Naive thymus-derived CD4-positive, alpha-beta T cell (primary cell): ENCODE data around the gene MAP3K14. TPM values are rescaled to one million over a fixed set of nuclear protein-coding genes. Genes with fewer than 3 reads are reported as not detected.
"Not testable (repeated sequence)": the region's sequence is repeated elsewhere in the genome, so short reads cannot be mapped to it uniquely, and the experiment has no call there.

Experiments
- ATAC-seq: fragments of 150-1000 bp; cut with Tn5 transposase; 2 replicates; pipeline ENCODE4 v1.10.0; 2021; ENCODE audit warnings: mild to moderate bottlenecking, moderate library complexity
- CTCF ChIA-PET: fragments of 350-600 bp; sonication (Branson Sonifier 250); formaldehyde crosslinking; loops from one replicate; lab custom pipeline; 2021; ENCODE audit warnings: antibody characterized with exemption; lab: Charles Lee
- POLR2A ChIA-PET: fragments of 350-600 bp; sonication (Branson Sonifier 250); formaldehyde crosslinking; loops from one replicate; lab custom pipeline; 2021; ENCODE audit warnings: antibody characterized with exemption, inconsistent platforms; lab: Charles Lee
- DNase-seq, 9 donors: peaks; one replicate each; pipeline versions ENCODE4 v3.0.0 to v3.0.0-alpha.2; 2020 to 2022; ENCODE audit warnings: mixed read lengths in 1 of 9
- H3K27ac ChIP-seq: one replicate; pipeline ENCODE4 v1.7.0; 2013; ENCODE audit warnings: mild to moderate bottlenecking, low read depth, low read length, moderate library complexity
- H3K27me3 ChIP-seq, 2 donors: one replicate each; pipeline ENCODE4 v1.7.0; 2013; ENCODE audit warnings: low read length in 2 of 2, mild to moderate bottlenecking in 2 of 2, moderate library complexity in 2 of 2; ENCODE audit not compliant: control insufficient read depth in 2 of 2, insufficient read depth in 2 of 2
- H3K36me3 ChIP-seq, 3 experiments: 1 replicate in 2 of 3; 2 replicates in 1 of 3; pipeline ENCODE4 v1.7.0; 2013; ENCODE audit warnings: low read length in 3 of 3, mild to moderate bottlenecking in 3 of 3, moderate library complexity in 1 of 3; ENCODE audit not compliant: insufficient read depth in 3 of 3, control insufficient read depth in 2 of 3
- H3K4me1 ChIP-seq, 2 donors: one replicate each; pipeline ENCODE4 v1.7.0; 2013; ENCODE audit warnings: low read length in 2 of 2, mild to moderate bottlenecking in 2 of 2, moderate library complexity in 1 of 2; ENCODE audit not compliant: control insufficient read depth in 2 of 2, insufficient read depth in 2 of 2
- H3K4me3 ChIP-seq: 2 replicates; pipeline ENCODE4 v1.7.0; 2013; ENCODE audit warnings: mild to moderate bottlenecking, low read length
- H3K9me3 ChIP-seq, 3 experiments: 1 replicate in 2 of 3; 2 replicates in 1 of 3; pipeline ENCODE4 v1.7.0; 2013; ENCODE audit warnings: low read length in 3 of 3; ENCODE audit not compliant: control insufficient read depth in 2 of 3
- H3K27ac Mint-ChIP-seq, 9 donors: one replicate each; pipeline ENCODE4 v1.8.0; 2020 to 2022; ENCODE audit warnings: mixed read lengths in 9 of 9, mild to moderate bottlenecking in 8 of 9, moderate library complexity in 5 of 9, inconsistent platforms in 2 of 9
- H3K27me3 Mint-ChIP-seq, 5 donors: one replicate each; pipeline ENCODE4 v1.8.0; 2021 to 2022; ENCODE audit warnings: mixed read lengths in 5 of 5, mild to moderate bottlenecking in 1 of 5
- H3K36me3 Mint-ChIP-seq, 5 donors: one replicate each; pipeline ENCODE4 v1.8.0; 2020 to 2022; ENCODE audit warnings: mixed read lengths in 5 of 5, mild to moderate bottlenecking in 3 of 5, inconsistent platforms in 1 of 5
- H3K4me1 Mint-ChIP-seq, 7 donors: one replicate each; pipeline ENCODE4 v1.8.0; 2020 to 2022; ENCODE audit warnings: mixed read lengths in 7 of 7, mild to moderate bottlenecking in 3 of 7, inconsistent platforms in 1 of 7
- H3K4me3 Mint-ChIP-seq, 10 donors: one replicate each; pipeline ENCODE4 v1.8.0; 2020 to 2022; ENCODE audit warnings: mild to moderate bottlenecking in 10 of 10, mixed read lengths in 10 of 10, moderate library complexity in 6 of 10, inconsistent platforms in 2 of 10
- H3K9me3 Mint-ChIP-seq, 11 donors: one replicate each; pipeline ENCODE4 v1.8.0; 2020 to 2022; ENCODE audit warnings: mixed read lengths in 11 of 11, mild to moderate bottlenecking in 4 of 11, inconsistent platforms in 1 of 11, moderate library complexity in 1 of 11
- intact Hi-C, 2 donors: fragments of 100-400 bp; cut with micrococcal nuclease; formaldehyde crosslinking; loops; one replicate each; pipeline ENCODE4 v1.15.1; 2023
- polyA plus RNA-seq, 2 donors: library from polyadenylated mRNA; unstranded; fragments of 300-500 nt; fragmentation: Illumina TruSeq; gene quantifications; one replicate each; pipeline ENCODE4 v1.2.3, GENCODE V29; 2021
- total RNA-seq, 6 experiments: library from RNA in 5 of 6; stranded (reverse) in 5 of 6; gene quantifications; 1 replicate in 5 of 6; 2 replicates in 1 of 6; pipeline ENCODE4 v1.2.3 and lab custom pipeline; 2021 to 2026

The MAP3K14 gene
- total and polyA plus RNA-seq, 7 experiments from 2014 or later, result 2.4 to 39.8 (median 31.5) TPM

DNA sequence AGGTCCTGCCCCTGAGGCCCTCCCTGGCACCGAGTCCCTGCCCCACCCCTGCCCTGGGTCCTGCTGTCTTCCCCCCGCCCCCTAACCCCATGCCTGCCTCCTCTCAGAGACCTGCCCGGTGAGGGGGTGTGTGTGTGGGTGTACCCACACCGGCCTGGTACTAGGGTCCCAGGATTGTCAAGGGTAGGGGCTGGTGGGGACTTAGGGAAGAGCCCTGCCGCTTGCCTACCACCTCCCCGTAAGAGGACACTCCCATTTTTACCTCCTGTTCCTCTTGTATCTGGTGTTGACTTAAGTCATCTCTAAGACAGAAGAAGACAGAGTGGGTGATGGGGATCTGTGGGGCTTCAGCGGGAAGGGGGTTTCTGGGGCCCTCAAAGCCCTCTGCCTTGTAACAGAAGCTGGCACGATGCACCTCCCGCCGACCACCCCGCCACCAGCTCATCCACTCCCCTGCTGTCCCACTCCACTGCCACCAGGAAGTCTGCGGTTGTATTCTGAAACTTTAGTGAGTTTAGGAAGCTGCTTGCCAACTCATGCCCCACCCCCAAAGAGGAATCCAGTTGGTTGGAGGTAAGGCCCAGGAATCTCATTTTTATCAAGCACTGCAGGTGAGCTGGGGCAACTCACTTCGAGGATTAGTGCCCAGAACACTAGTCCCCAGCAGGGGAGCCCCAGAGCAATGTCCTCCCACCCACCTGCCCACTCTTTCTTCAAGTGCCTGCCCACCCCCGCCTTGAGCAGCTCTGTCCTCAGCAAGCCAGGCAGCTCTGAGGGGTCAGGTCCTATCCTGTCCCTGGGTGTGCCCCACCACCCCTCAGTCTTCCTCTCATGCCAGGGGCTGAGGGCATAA lies 60.5 kb downstream of the MAP3K14 start:
- no peaks in the 10 kb centered on the region for H3K27me3 ChIP-seq
- intact Hi-C loops, result no loop called here
- Mint-ChIP-seq H3K27ac (peak overlapping the region in 8 of 9 donors; percentile 25 to 89 (median 72)), H3K4me3 (peak overlapping the region; percentile 12 to 82 (median 62)), H3K36me3 (peaks cover 0 to 12% (median 0%) of the 10 kb centered on the region in 5 donors), H3K27me3 (no peaks in the 10 kb centered on the region), H3K4me1 (peaks cover 44 to 92% (median 81%) of the 10 kb centered on the region in 7 donors), H3K9me3 (no peaks in the 10 kb centered on the region)
- ATAC-seq (peak; percentile 65), DNase-seq (peak in 1 of 9 donors; percentile 27)
- ChIA-PET CTCF (interaction anchor here (0.6 to 2.8 kb wide), 7 partner anchors 14 to 160 kb away, joined by 3 to 15 read pairs (median 4); no protein-coding TSS in a partner anchor), POLR2A (interaction anchor here (34.3 kb wide), 1 partner anchor 31 kb away, joined by 851 read pairs; the partner anchor contains the start of gene FMNL1)
- no peak overlapping the region for H3K4me3 ChIP-seq
- H3K27ac ChIP-seq, result peak overlapping the region; percentile 44
- no peaks in the 10 kb centered on the region for H3K9me3 ChIP-seq
- H3K36me3 ChIP-seq, result peaks cover 0 to 7% (median 2%) of the 10 kb centered on the region in 3 experiments
- peaks cover 3 to 34% of the 10 kb centered on the region in 2 donors for H3K4me1 ChIP-seq

DNA sequence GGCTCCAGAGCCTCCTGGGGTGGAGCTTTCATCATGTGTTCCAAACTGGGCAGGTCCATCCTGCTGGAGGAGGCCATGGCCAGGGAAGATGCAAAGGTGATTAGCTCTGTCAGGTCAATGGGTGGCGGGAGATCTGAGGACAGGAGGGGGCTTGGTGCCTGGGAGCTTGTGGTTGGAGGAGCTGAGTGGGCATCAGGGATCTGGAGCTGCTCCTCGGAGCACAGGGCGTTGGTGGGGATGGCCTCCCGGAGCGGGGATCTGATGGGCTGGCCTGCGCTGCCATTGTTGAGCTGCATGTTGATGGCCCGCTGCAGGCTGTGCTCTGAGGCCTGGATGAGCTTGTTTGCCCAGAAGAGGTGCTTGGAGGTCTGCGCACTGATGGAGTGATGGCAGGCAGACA lies 61.5 kb downstream of the MAP3K14 start:
- intact Hi-C loops, result no loop called here
- Histone ChIP-seq H3K4me3 (no peak overlapping the region), H3K4me1 (peaks cover 0 to 36% of the 10 kb centered on the region in 2 donors), H3K36me3 (peaks cover 0 to 9% (median 2%) of the 10 kb centered on the region in 3 experiments), H3K27me3 (no peaks in the 10 kb centered on the region), H3K9me3 (no peaks in the 10 kb centered on the region), H3K27ac (no peak overlapping the region)
- Mint-ChIP-seq H3K9me3 (no peaks in the 10 kb centered on the region), H3K36me3 (peaks cover 0 to 15% (median 0%) of the 10 kb centered on the region in 5 donors), H3K4me3 (peak overlapping the region in 7 of 10 donors; percentile 2 to 78 (median 19)), H3K27ac (peak overlapping the region; percentile 53 to 95 (median 75)), H3K4me1 (peaks cover 42 to 92% (median 80%) of the 10 kb centered on the region in 7 donors), H3K27me3 (no peaks in the 10 kb centered on the region)
- ChIA-PET POLR2A (interaction anchor here (0.7 to 34.3 kb wide), 5 partner anchors 9 to 133 kb away, joined by 3 to 851 read pairs (median 3); partner anchors contain the start of gene FMNL1), CTCF (interaction anchor here (0.6 to 2.8 kb wide), 4 partner anchors 15 to 982 kb away, joined by 3 to 15 read pairs (median 6); no protein-coding TSS in a partner anchor)
- ATAC-seq (no peak), DNase-seq (peak in 1 of 9 donors; percentile 17)

DNA sequence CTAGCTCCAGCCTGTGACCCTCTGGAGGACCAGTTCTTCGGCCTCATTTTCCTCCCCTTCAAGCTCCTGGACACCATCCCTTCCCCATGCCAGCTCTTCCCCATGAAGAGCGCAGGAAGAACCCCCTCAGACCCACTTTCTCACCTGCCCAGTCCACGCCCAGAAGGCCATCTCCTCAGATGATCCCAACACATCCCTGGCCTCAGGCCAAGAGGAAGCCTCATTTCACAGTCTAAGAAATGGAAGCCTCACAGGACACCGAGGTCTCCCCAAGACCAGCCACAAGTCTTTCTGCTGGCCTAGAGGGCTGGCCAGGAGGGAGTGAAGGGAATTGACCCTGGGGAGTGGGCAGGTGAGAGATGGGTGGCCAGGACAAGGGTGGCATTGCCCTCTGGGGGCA lies 62.9 kb downstream of the MAP3K14 start:
- CTCF ChIA-PET, result interaction anchor here (1.0 to 1.1 kb wide), 2 partner anchors 22 to 132 kb away, joined by 3 read pairs; no protein-coding TSS in a partner anchor
- H3K4me1 Mint-ChIP-seq, result peaks cover 47 to 93% (median 82%) of the 10 kb centered on the region in 7 donors

DNA sequence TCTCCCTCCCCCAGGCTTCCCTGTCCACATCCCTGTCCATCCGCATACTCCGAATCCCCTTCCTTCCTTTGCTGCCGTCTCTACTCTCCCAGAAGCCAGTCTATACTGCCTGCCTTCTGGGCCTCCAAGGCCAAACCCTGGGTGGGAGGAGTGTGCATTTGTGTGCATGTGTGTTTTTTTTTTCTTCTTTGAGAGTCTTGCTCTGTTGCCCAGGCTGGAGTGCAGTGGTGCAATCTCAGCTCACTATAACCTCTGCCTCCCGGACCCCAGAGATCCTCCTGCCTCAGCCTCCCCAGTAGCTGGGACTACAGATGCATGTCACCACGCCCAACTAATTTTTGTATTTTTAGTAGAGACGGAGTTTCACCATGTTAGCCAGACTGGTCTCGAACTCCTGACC lies 63.6 kb downstream of the MAP3K14 start:
- H3K27me3 ChIP-seq, H3K9me3 ChIP-seq, H3K27me3 Mint-ChIP-seq, ATAC-seq, H3K9me3 Mint-ChIP-seq, intact Hi-C loops, H3K4me3 ChIP-seq: not testable (repeated sequence)
- POLR2A ChIA-PET, result interaction anchor here (1.2 to 34.3 kb wide), 3 partner anchors 25 to 59 kb away, joined by 3 to 851 read pairs (median 3); partner anchors contain the start of gene FMNL1
- peaks cover 47 to 93% (median 84%) of the 10 kb centered on the region in 7 donors for H3K4me1 Mint-ChIP-seq
- Histone ChIP-seq H3K27ac (peak overlapping the region; percentile 38), H3K4me1 (peaks cover 11 to 52% of the 10 kb centered on the region in 2 donors), H3K36me3 (peaks cover 2 to 18% (median 5%) of the 10 kb centered on the region in 3 experiments)
- CTCF ChIA-PET, result interaction anchor here (1.1 kb wide), 1 partner anchor 23 kb away, joined by 3 read pairs; no protein-coding TSS in a partner anchor
- DNase-seq, result peak in 1 of 9 donors; percentile 19
- H3K4me3 Mint-ChIP-seq, result peak overlapping the region in 6 of 10 donors; percentile 5 to 93 (median 30)
- H3K36me3 Mint-ChIP-seq, result peaks cover 0 to 19% (median 0%) of the 10 kb centered on the region in 5 donors
- peak overlapping the region in 8 of 9 donors; percentile 25 to 95 (median 78) for H3K27ac Mint-ChIP-seq

More for the DNA sequence above, 62.9 kb downstream of the MAP3K14 start:
- no peak for DNase-seq
- H3K36me3 Mint-ChIP-seq, result peaks cover 0 to 15% (median 0%) of the 10 kb centered on the region in 5 donors
- POLR2A ChIA-PET, result interaction anchor here (1.2 to 34.3 kb wide), 3 partner anchors 24 to 58 kb away, joined by 3 to 851 read pairs (median 3); partner anchors contain the start of gene FMNL1
- H3K9me3 ChIP-seq, result no peaks in the 10 kb centered on the region
- H3K27ac ChIP-seq, result peak overlapping the region; percentile 35
- no peak overlapping the region for H3K4me3 ChIP-seq
- peaks cover 2 to 18% (median 5%) of the 10 kb centered on the region in 3 experiments for H3K36me3 ChIP-seq
- no peaks in the 10 kb centered on the region for H3K27me3 ChIP-seq
- H3K27ac Mint-ChIP-seq, result peak overlapping the region; percentile 55 to 88 (median 76)
- H3K4me1 ChIP-seq, result peaks cover 4 to 50% of the 10 kb centered on the region in 2 donors
- no peaks in the 10 kb centered on the region for H3K9me3 Mint-ChIP-seq
- no peaks in the 10 kb centered on the region for H3K27me3 Mint-ChIP-seq
- intact Hi-C loops, result no loop called here
- H3K4me3 Mint-ChIP-seq, result peak overlapping the region in 5 of 10 donors; percentile 19 to 93 (median 43)
- no peak for ATAC-seq

DNA sequence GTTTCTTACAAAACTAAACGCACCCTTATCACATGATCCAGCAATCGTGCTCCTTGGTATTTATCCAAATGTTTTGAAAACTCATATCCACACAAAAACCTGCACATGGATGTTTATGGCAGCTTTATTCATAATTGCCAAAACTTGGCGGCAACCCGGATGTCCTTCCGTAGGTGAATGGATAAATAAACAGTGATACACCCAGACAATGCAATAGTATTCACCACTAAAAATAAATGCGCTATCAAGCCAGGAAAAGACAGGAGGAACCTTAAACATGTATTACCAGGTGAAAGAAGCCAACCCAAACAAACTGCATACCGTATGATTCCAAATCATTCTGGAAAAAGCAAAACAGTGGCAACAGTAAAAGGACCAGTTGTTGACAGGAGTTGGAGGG lies 64.9 kb downstream of the MAP3K14 start:
- ChIA-PET CTCF (interaction anchor here (1.1 kb wide), 1 partner anchor 33 kb away, joined by 4 read pairs; no protein-coding TSS in a partner anchor), POLR2A (interaction anchor here (0.6 to 34.3 kb wide), 5 partner anchors 11 to 137 kb away, joined by 3 to 851 read pairs (median 3); partner anchors contain the start of gene FMNL1)
- ATAC-seq (no peak), DNase-seq (no peak)
- Histone ChIP-seq H3K9me3 (no peaks in the 10 kb centered on the region), H3K4me1 (peaks cover 16 to 50% of the 10 kb centered on the region in 2 donors), H3K27me3 (no peaks in the 10 kb centered on the region), H3K4me3 (no peak overlapping the region), H3K27ac (no peak overlapping the region), H3K36me3 (peaks cover 2 to 18% (median 5%) of the 10 kb centered on the region in 3 experiments)
- intact Hi-C loops, result no loop called here
- Mint-ChIP-seq H3K27ac (peak overlapping the region in 8 of 9 donors; percentile 15 to 95 (median 70)), H3K4me3 (peak overlapping the region in 3 of 10 donors; percentile 5 to 93 (median 33)), H3K4me1 (peaks cover 45 to 87% (median 77%) of the 10 kb centered on the region in 7 donors), H3K9me3 (no peaks in the 10 kb centered on the region), H3K27me3 (no peaks in the 10 kb centered on the region), H3K36me3 (peaks cover 0 to 22% (median 0%) of the 10 kb centered on the region in 5 donors)
